Germinal center (tissue), 1 donor: Measurements from ENCODE around the gene PRICKLE4.

Experiments
- DNase-seq: peaks from one replicate; pipeline ENCODE4 v3.0.0; 2012; ENCODE audit warnings: mixed read lengths, low spot score

Gene PRICKLE4

GRCh38 chr6:41771058-41771983 lies 9.3 kb upstream of the PRICKLE4 start:
- no peak for DNase-seq

- DNase-seq: no peak
Measured at GRCh38 chr6:41774841-41775240, 5.7 kb upstream of the PRICKLE4 start.

- no peak for DNase-seq
Measured at GRCh38 chr6:41775293-41775882, 5.2 kb upstream of the PRICKLE4 start.

- DNase-seq: no peak
Measured at GRCh38 chr6:41777551-41778285, 2.9 kb upstream of the PRICKLE4 start.

- DNase-seq: no peak
Measured at GRCh38 chr6:41778895-41779294, 1.7 kb upstream of the PRICKLE4 start.

GRCh38 chr6:41779336-41779735 lies 1.2 kb upstream of the PRICKLE4 start:
- DNase-seq: no peak

GRCh38 chr6:41779788-41780550 lies 613 bp upstream of the PRICKLE4 start, which contains the start of gene FRS3:
Gene FRS3, minus strand, starts transcription at chr6:41779900. Its CDS starts 2,913 bp downstream, at chr6:41776987.
- peak; percentile 97 for DNase-seq

- DNase-seq: no peak
Measured at GRCh38 chr6:41781366-41781730, 766 bp downstream of the PRICKLE4 start.

- no peak for DNase-seq
Measured at GRCh38 chr6:41783106-41783780, 2.7 kb downstream of the PRICKLE4 start.

GRCh38 chr6:41784581-41785171 lies 4.1 kb downstream of the PRICKLE4 start:
- no peak for DNase-seq

- no peak for DNase-seq
Measured at GRCh38 chr6:41785254-41785653, 4.7 kb downstream of the PRICKLE4 start.

GRCh38 chr6:41785689-41786450 lies 5.3 kb downstream of the PRICKLE4 start:
- peak; percentile 20 for DNase-seq

GRCh38 chr6:41786451-41787218 lies 6.1 kb downstream of the PRICKLE4 start:
- DNase-seq: peak; percentile 91

- DNase-seq: peak; percentile 92
Measured at GRCh38 chr6:41787219-41787917, 6.8 kb downstream of the PRICKLE4 start, which contains the start of gene TOMM6. Gene TOMM6, plus strand, starts transcription at chr6:41787694. Its CDS starts 4 bp downstream, at chr6:41787698.

GRCh38 chr6:41789390-41789724 lies 8.8 kb downstream of the PRICKLE4 start:
- no peak for DNase-seq

GRCh38 chr6:41790045-41790444 lies 9.5 kb downstream of the PRICKLE4 start:
- no peak for DNase-seq

GRCh38 chr6:41791305-41791704 lies 10.7 kb downstream of the PRICKLE4 start:
- no peak for DNase-seq

- DNase-seq: no peak
Measured at GRCh38 chr6:41791984-41792383, 11.4 kb downstream of the PRICKLE4 start.

- DNase-seq: no peak
Measured at GRCh38 chr6:41796474-41796873, 15.9 kb downstream of the PRICKLE4 start.
